Endothelial cell of umbilical vein (primary cell): ENCODE measurements around the gene WNT9A. TPM values are rescaled to one million over a fixed set of nuclear protein-coding genes. Genes with fewer than 3 reads are reported as not detected.

ENCODE experiments used
- BruUV-seq: library from RNA; stranded (reverse); fragments of 400-500 nt; replicated peaks from 2 replicates; lab custom pipeline; 2021; lab: Mats Ljungman, UMichigan
- CTCF ChIA-PET: fragments of 300-600, 350-600 bp; sonication (Branson Sonifier 250); formaldehyde crosslinking; loops from one replicate; lab custom pipeline; 2021; ENCODE audit warnings: antibody characterized with exemption, inconsistent platforms; lab: Charles Lee
- POLR2A ChIA-PET: fragments of 300-600, 350-600 bp; sonication (Branson Sonifier 250); formaldehyde crosslinking; loops from one replicate; lab custom pipeline; 2021; ENCODE audit warnings: antibody characterized with exemption, inconsistent platforms; lab: Charles Lee
- DNase-seq: peaks from one replicate; pipeline ENCODE4 v3.0.0-alpha.2; 2011; ENCODE audit warnings: low read depth, low spot score
- FAIRE-seq: peaks from 2 replicates; lab custom pipeline; 2011; peaks lifted over from hg19 to GRCh38; lab: Jason Lieb, UNC
- H2AFZ ChIP-seq: 2 replicates; pipeline ENCODE4 v1.6.0; 2012; ENCODE audit warnings: low read depth, low read length, control low read depth, inconsistent platforms
- H3K27ac ChIP-seq: 2 replicates; pipeline ENCODE4 v1.5.1; 2011; ENCODE audit warnings: low read depth, mild to moderate bottlenecking, control low read depth, low read length, moderate library complexity; ENCODE audit not compliant: insufficient read depth
- H3K27me3 ChIP-seq, 2 experiments: 2 replicates each; pipeline versions ENCODE4 v1.6.0 to v1.6.1; 2011; ENCODE audit warnings: low read length in 2 of 2, mixed read lengths in 1 of 2; ENCODE audit not compliant: control insufficient read depth in 2 of 2, insufficient read depth in 2 of 2
- H3K36me3 ChIP-seq, 2 experiments: 2 replicates in 1 of 2; 3 replicates in 1 of 2; pipeline ENCODE4 v1.5.1; 2011; ENCODE audit warnings: low read length in 2 of 2, mild to moderate bottlenecking in 1 of 2, moderate library complexity in 1 of 2; ENCODE audit not compliant: control insufficient read depth in 2 of 2, insufficient read depth in 2 of 2; ENCODE audit errors: extremely low read depth in 1 of 2
- H3K4me1 ChIP-seq: 3 replicates; pipeline ENCODE4 v1.5.1; 2011; ENCODE audit warnings: mild to moderate bottlenecking, low read length; ENCODE audit not compliant: control insufficient read depth, insufficient read depth; ENCODE audit errors: extremely low read depth
- H3K4me2 ChIP-seq: 2 replicates; pipeline ENCODE4 v1.6.1; 2011; ENCODE audit warnings: low read length, control low read depth, mixed read lengths; ENCODE audit not compliant: insufficient read depth
- H3K4me3 ChIP-seq, 3 experiments: fragments of 200-600 bp in 1 of 3; sonication (generic), shearing (Covaris generic) in 1 of 3; replicated peaks in 1 of 3; 2 replicates each; pipeline ENCODE4 v1.5.1; 2011 to 2016; ENCODE audit warnings: control low read depth in 3 of 3, low read length in 3 of 3, mild to moderate bottlenecking in 2 of 3, inconsistent platforms in 1 of 3, low read depth in 1 of 3, moderate library complexity in 1 of 3; ENCODE audit not compliant: insufficient read depth in 1 of 3
- H3K79me2 ChIP-seq: 2 replicates; pipeline ENCODE4 v1.6.0; 2012; ENCODE audit warnings: low read length, inconsistent platforms; ENCODE audit not compliant: control insufficient read depth, insufficient read depth
- H3K9ac ChIP-seq: replicated peaks from 2 replicates; pipeline ENCODE3; 2011; ENCODE audit warnings: low read length, control low read depth; ENCODE audit not compliant: insufficient read depth; ENCODE audit errors: extremely low read depth
- H3K9me1 ChIP-seq: replicated peaks from 3 replicates; pipeline ENCODE4 v1.6.0; 2011; ENCODE audit warnings: mild to moderate bottlenecking, low read length; ENCODE audit not compliant: control insufficient read depth, insufficient read depth; ENCODE audit errors: extremely low read depth
- H3K9me3 ChIP-seq: replicated peaks from 2 replicates; pipeline ENCODE4 v1.5.1; 2012; ENCODE audit warnings: low read length, inconsistent platforms; ENCODE audit not compliant: control insufficient read depth, insufficient read depth
- H4K20me1 ChIP-seq: replicated peaks from 2 replicates; pipeline ENCODE3; 2011; ENCODE audit warnings: mild to moderate bottlenecking, low read length; ENCODE audit not compliant: control insufficient read depth, insufficient read depth; ENCODE audit errors: extremely low read depth
- CTCF ChIP-seq, 2 donors: IDR thresholded peaks; 1 replicate in 1 of 2; 2 replicates in 1 of 2; pipeline ENCODE4 v1.5.1; 2011; ENCODE audit warnings: low read length in 2 of 2, mild to moderate bottlenecking in 2 of 2, moderate library complexity in 2 of 2, control low read depth in 1 of 2, inconsistent platforms in 1 of 2, low read depth in 1 of 2; ENCODE audit not compliant: insufficient read depth in 1 of 2; ENCODE audit errors: extremely low read depth in 1 of 2
- EZH2 ChIP-seq: IDR thresholded peaks from 2 replicates; pipeline ENCODE4 v1.6.1; 2012; ENCODE audit warnings: borderline replicate concordance, low read depth, mild to moderate bottlenecking, moderate library complexity, low read length, inconsistent platforms; ENCODE audit not compliant: severe bottlenecking
- FOS ChIP-seq: IDR thresholded peaks from 2 replicates; pipeline ENCODE4 v1.6.1; 2011; ENCODE audit warnings: mild to moderate bottlenecking, low read length, moderate library complexity, borderline replicate concordance; ENCODE audit not compliant: insufficient read depth
- GATA2 ChIP-seq: IDR thresholded peaks from 2 replicates; pipeline ENCODE4 v1.7.0; 2011; ENCODE audit warnings: low read depth, mild to moderate bottlenecking, moderate library complexity, mixed read lengths, low read length; ENCODE audit not compliant: insufficient read length, insufficient read depth
- JUN ChIP-seq: IDR thresholded peaks from 2 replicates; pipeline ENCODE4 v1.6.1; 2011; ENCODE audit warnings: borderline replicate concordance, low read depth; ENCODE audit not compliant: insufficient read length, insufficient read depth
- MAX ChIP-seq: IDR thresholded peaks from 2 replicates; pipeline ENCODE4 v1.6.1; 2011; ENCODE audit not compliant: insufficient read depth, insufficient read length
- MYC ChIP-seq: IDR thresholded peaks from one replicate; pipeline ENCODE4 v1.6.1; 2011; ENCODE audit warnings: mild to moderate bottlenecking, low read depth, low read length
- POLR2A ChIP-seq: IDR thresholded peaks from 2 replicates; pipeline ENCODE4 v1.6.1; 2012; ENCODE audit warnings: low read depth, mild to moderate bottlenecking, control low read depth, low read length
- POLR2AphosphoS5 ChIP-seq: IDR thresholded peaks from 2 replicates; pipeline ENCODE4 v1.6.1; 2012; ENCODE audit warnings: low read depth, mild to moderate bottlenecking, control low read depth, low read length, moderate library complexity; ENCODE audit not compliant: insufficient read depth
- dilution Hi-C: fragments of 300-500 bp; cut with MboI; formaldehyde crosslinking; loops from one replicate; pipeline ENCODE4 v1.15.0; 2019; ENCODE audit warnings: low sequenced_read_pairs; ENCODE audit not compliant: extremely low pct_ligation_motif_present
- intact Hi-C: fragments of 100-400 bp; cut with micrococcal nuclease; formaldehyde crosslinking; loops from one replicate; pipeline ENCODE4 v1.10.0; 2022
- polyA plus RNA-seq, 4 experiments: library from polyadenylated mRNA; depleted of rRNA in 3 of 4; stranded (reverse) in 3 of 4; unstranded in 1 of 4; fragments of >200 nt; gene quantifications; 2 replicates each; pipeline versions ENCODE4 v1.2.1 to v1.2.3, GENCODE V29; 2011 to 2012; ENCODE audit warnings: missing spikeins in 1 of 4
- total RNA-seq: library from RNA; stranded (reverse); gene quantifications from 2 replicates; pipeline ENCODE4 v1.2.3, GENCODE V29; 2021

Gene WNT9A
- total and polyA plus RNA-seq, 2 donors (not counting 3 experiments of a cell fraction or from before 2014, with no cell fraction given) = 5.4 to 6.2 TPM

- TF ChIP-seq FOS = no peak
- TF ChIP-seq JUN = no peak
- no peak for TF ChIP-seq MYC
- TF ChIP-seq POLR2A = no peak
- no peak for TF ChIP-seq POLR2AphosphoS5
- no peak for TF ChIP-seq CTCF (IDR thresholded peaks at IDR 0.05; ENCODE audit: extremely low read depth in 1 of 2, insufficient read depth in 1 of 2, low read depth in 1 of 2, low read length in 2 of 2)
- TF ChIP-seq EZH2 = no peak
- TF ChIP-seq MAX = no peak
- no peak for TF ChIP-seq GATA2
- dilution Hi-C loops (no loop called here), intact Hi-C loops (no loop called here)
- H3K9me3 ChIP-seq = no peaks in the 10 kb centered on the region
- H3K4me1 ChIP-seq = no peaks in the 10 kb centered on the region
- H3K9ac ChIP-seq = no peak overlapping the region
- no peak overlapping the region for H3K27ac ChIP-seq
- DNase-seq = no peak
- POLR2A ChIA-PET = no interaction called here
- no peaks in the 10 kb centered on the region for H3K79me2 ChIP-seq
- no peak for FAIRE-seq
- no peak overlapping the region for H2AFZ ChIP-seq
- no peak overlapping the region for H3K4me2 ChIP-seq
- H3K36me3 ChIP-seq = no peaks in the 10 kb centered on the region
- no TSS peak for BruUV-seq
- CTCF ChIA-PET = no interaction called here
- H3K9me1 ChIP-seq = no peaks in the 10 kb centered on the region
- no peaks in the 10 kb centered on the region for H3K27me3 ChIP-seq
- no peak overlapping the region for H3K4me3 ChIP-seq
- no peaks in the 10 kb centered on the region for H4K20me1 ChIP-seq
These were observed 46.4 kb downstream of the WNT9A start for GRCh38 chr1:227901239-227901905.
